HepG2 (cell line): ENCODE results near the gene MTIF3. TPM values are rescaled to one million over a fixed set of nuclear protein-coding genes. Genes with fewer than 3 reads are reported as not detected.

Source experiments
- ATAC-seq: fragments of 200-7000 bp; cut with Tn5 transposase; 3 replicates; pipeline ENCODE4 v1.9.1; 2020; ENCODE audit warnings: mild to moderate bottlenecking, moderate library complexity
- BruUV-seq: library from RNA; stranded (reverse); fragments of 400-500 nt; replicated peaks from 2 replicates; lab custom pipeline; 2021; lab: Mats Ljungman, UMichigan
- CTCF ChIA-PET: fragments of 300-600 bp; formaldehyde crosslinking; extraction: SDS; loops from one replicate; lab custom pipeline; 2021; ENCODE audit warnings: low total read pairs, inconsistent platforms, low intra/inter-chr PET ratio; lab: Yijun Ruan, JAX
- POLR2A ChIA-PET: fragments of 350-600 bp; sonication (Branson Sonifier 250); formaldehyde crosslinking; loops from one replicate; lab custom pipeline; 2020; ENCODE audit warnings: antibody characterized with exemption, inconsistent platforms; lab: Yijun Ruan, JAX
- DNase-seq: peaks from one replicate; pipeline ENCODE4 v3.0.0-alpha.2; 2015; ENCODE audit warnings: low spot score
- FAIRE-seq: peaks from 3 replicates; lab custom pipeline; 2011; peaks lifted over from hg19 to GRCh38; lab: Jason Lieb, UNC
- H2AFZ ChIP-seq: one replicate; pipeline ENCODE4 v1.6.1; 2011; ENCODE audit warnings: low read length, inconsistent platforms
- H3K27ac ChIP-seq: fragments of 300-600 bp; 3 replicates; pipeline ENCODE4 v1.8.0; 2011; ENCODE audit warnings: mixed run types, mild to moderate bottlenecking, mixed read lengths, low read length, inconsistent platforms; ENCODE audit not compliant: insufficient read depth; ENCODE audit errors: extremely low read length
- H3K27me3 ChIP-seq, 2 experiments: fragments of 200-600 bp in 1 of 2; 2 replicates in 1 of 2; 3 replicates in 1 of 2; pipeline versions ENCODE4 v1.6.0 to v1.8.0; 2011; ENCODE audit warnings: low read length in 2 of 2, mild to moderate bottlenecking in 2 of 2, moderate library complexity in 2 of 2, inconsistent platforms in 1 of 2; ENCODE audit not compliant: insufficient read depth in 2 of 2, control insufficient read depth in 1 of 2
- H3K36me3 ChIP-seq, 2 experiments: fragments of 200-600 bp in 1 of 2; replicated peaks in 1 of 2; 2 replicates in 1 of 2; 3 replicates in 1 of 2; pipeline versions ENCODE4 v1.5.1 to v1.8.0; 2011; ENCODE audit warnings: low read length in 2 of 2, inconsistent platforms in 1 of 2; ENCODE audit not compliant: insufficient read depth in 2 of 2, control insufficient read depth in 1 of 2
- H3K4me1 ChIP-seq: 2 replicates; pipeline ENCODE4 v1.5.1; 2012; ENCODE audit warnings: low read length, inconsistent platforms; ENCODE audit not compliant: insufficient read depth
- H3K4me2 ChIP-seq: 2 replicates; pipeline ENCODE4 v1.6.0; 2011; ENCODE audit warnings: low read depth, low read length, inconsistent platforms
- H3K4me3 ChIP-seq, 3 experiments: fragments of 200-600 bp in 1 of 3; sonication (generic), shearing (Covaris generic) in 1 of 3; replicated peaks in 1 of 3; 2 replicates each; pipeline ENCODE4 v1.5.1; 2011 to 2016; ENCODE audit warnings: low read length in 3 of 3, inconsistent platforms in 2 of 3, low read depth in 2 of 3, mild to moderate bottlenecking in 2 of 3, control low read depth in 1 of 3, mixed read lengths in 1 of 3; ENCODE audit not compliant: insufficient read depth in 1 of 3
- H3K79me2 ChIP-seq: one replicate; pipeline ENCODE4 v1.6.1; 2011; ENCODE audit warnings: low read length, inconsistent platforms; ENCODE audit not compliant: insufficient read depth
- H3K9ac ChIP-seq: 2 replicates; pipeline ENCODE4 v1.6.0; 2011; ENCODE audit warnings: mild to moderate bottlenecking, low read depth, low read length, inconsistent platforms; ENCODE audit not compliant: insufficient read depth
- H3K9me3 ChIP-seq: 2 replicates; pipeline ENCODE4 v1.5.1; 2012; ENCODE audit warnings: mild to moderate bottlenecking, low read length
- H4K20me1 ChIP-seq: 2 replicates; pipeline ENCODE4 v1.6.0; 2011; ENCODE audit warnings: inconsistent platforms, mild to moderate bottlenecking, low read length, moderate library complexity; ENCODE audit not compliant: insufficient read depth
- KDM5B ChIP-seq: sonication (generic); formaldehyde crosslinking; IDR thresholded peaks from 2 replicates; pipeline ENCODE4 v1.4.0; 2020; ENCODE audit warnings: missing genetic modification reagents, mild to moderate bottlenecking, borderline replicate concordance
- LRRFIP1 ChIP-seq: sonication (generic); formaldehyde crosslinking; conservative IDR thresholded peaks from 2 replicates; pipeline ENCODE4 v1.4.0; 2020; ENCODE audit warnings: missing genetic modification reagents
- RBFOX2 ChIP-seq: fragments of 200-400 bp; formaldehyde crosslinking; IDR thresholded peaks from 2 replicates; pipeline ENCODE4 v1.6.1; 2017; ENCODE audit warnings: low read depth, mild to moderate bottlenecking, low read length
- TEAD2 ChIP-seq: sonication (generic); formaldehyde crosslinking; IDR thresholded peaks from 2 replicates; pipeline ENCODE4 v1.9.0; 2021; ENCODE audit warnings: missing genetic modification reagents
- THAP9 ChIP-seq: sonication (generic); formaldehyde crosslinking; IDR thresholded peaks from 2 replicates; pipeline ENCODE4; 2020; ENCODE audit warnings: missing genetic modification reagents, mild to moderate bottlenecking, borderline replicate concordance
- TSC22D2 ChIP-seq: sonication (generic); formaldehyde crosslinking; IDR thresholded peaks from 2 replicates; pipeline ENCODE4 v1.5.1; 2020; ENCODE audit warnings: missing genetic modification reagents, mild to moderate bottlenecking, borderline replicate concordance
- ZNF816 ChIP-seq: sonication (generic); formaldehyde crosslinking; IDR thresholded peaks from 2 replicates; pipeline ENCODE4 v1.8.0; 2022; ENCODE audit warnings: missing genetic modification reagents, mild to moderate bottlenecking, borderline replicate concordance
- WGBS: methylation state at CpG from one replicate; pipeline ENCODE4 v1.1.6; 2017; ENCODE audit warnings: low lambda C conversion rate; 5-methylcytosine and 5-hydroxymethylcytosine counted together
- in situ Hi-C: cut with HindIII; loops from 2 replicates; pipeline ENCODE4 v1.10.0; 2017; ENCODE audit warnings: low pct_unique_long_range_greater_than_20kb; ENCODE audit not compliant: extremely low pct_ligation_motif_present
- intact Hi-C: fragments of 100-400 bp; cut with micrococcal nuclease; formaldehyde crosslinking; loops from one replicate; pipeline ENCODE4 v1.10.0; 2022; ENCODE audit not compliant: unreplicated experiment
- polyA plus RNA-seq, 8 experiments: library from polyadenylated mRNA; depleted of rRNA in 3 of 8; stranded (reverse) in 7 of 8; unstranded in 1 of 8; fragments of >200 nt; fragmentation: Illumina TruSeq in 4 of 8; extraction: Trizol in 4 of 8; gene quantifications; 2 replicates each; pipeline versions ENCODE4 v1.2.1 to v1.2.3, GENCODE V29; 2011 to 2016; ENCODE audit warnings: low read depth in 4 of 8, missing spikeins in 1 of 8, mixed read lengths in 1 of 8; ENCODE audit not compliant: insufficient read depth in 1 of 8
- total RNA-seq, 5 experiments: library from RNA; depleted of rRNA; stranded (reverse); fragments of >200 nt; fragmentation: Illumina TruSeq; extraction: Trizol; gene quantifications; 2 replicates each; pipeline ENCODE4 v1.2.3, GENCODE V29; 2016; ENCODE audit warnings: low read depth in 1 of 5
- TF ChIP-seq, protein P1 (sequence below): sonication (generic); formaldehyde crosslinking; IDR thresholded peaks from 2 replicates; pipeline ENCODE4 v1.5.0; 2020; ENCODE audit warnings: mild to moderate bottlenecking, missing genetic modification reagents, borderline replicate concordance

MTIF3 gene
- total and polyA plus RNA-seq, 2 of the 13 experiments (the other 11 are each of a cell fraction or from before 2014, with no cell fraction given) = 33.7 to 40.6 TPM

- intact Hi-C loops = no loop called here
- ATAC-seq (no peak), FAIRE-seq (no peak), DNase-seq (no peak)
- Histone ChIP-seq H3K4me1 (peaks cover 23% of the 10 kb centered on the region), H2AFZ (no peak overlapping the region), H3K36me3 (no peaks in the 10 kb centered on the region), H3K79me2 (peaks cover 22% of the 10 kb centered on the region), H3K4me2 (peak overlapping the region; percentile 33; the same call in 1 of the 2 replicates), H4K20me1 (no peaks in the 10 kb centered on the region), H3K9me3 (no peaks in the 10 kb centered on the region), H3K4me3 (no peak overlapping the region), H3K9ac (no peak overlapping the region), H3K27ac (no peak overlapping the region), H3K27me3 (no peaks in the 10 kb centered on the region; a peak in 1 of 5 replicates)
- CTCF ChIA-PET = no interaction called here
- in situ Hi-C loops = no loop called here
- 95% methylated on average over 4 of the region's 4 CpGs for WGBS
- POLR2A ChIA-PET = interaction anchor here (1.1 to 1.3 kb wide), 2 partner anchors 44 to 52 kb away, joined by 3 read pairs; no protein-coding TSS in a partner anchor
- no TSS peak for BruUV-seq
- TF ChIP-seq LRRFIP1 (CRISPR knock-in tag) = no peak
- TF ChIP-seq ZNF816 = no peak
- no peak for TF ChIP-seq TEAD2
- TF ChIP-seq, protein P1, sequence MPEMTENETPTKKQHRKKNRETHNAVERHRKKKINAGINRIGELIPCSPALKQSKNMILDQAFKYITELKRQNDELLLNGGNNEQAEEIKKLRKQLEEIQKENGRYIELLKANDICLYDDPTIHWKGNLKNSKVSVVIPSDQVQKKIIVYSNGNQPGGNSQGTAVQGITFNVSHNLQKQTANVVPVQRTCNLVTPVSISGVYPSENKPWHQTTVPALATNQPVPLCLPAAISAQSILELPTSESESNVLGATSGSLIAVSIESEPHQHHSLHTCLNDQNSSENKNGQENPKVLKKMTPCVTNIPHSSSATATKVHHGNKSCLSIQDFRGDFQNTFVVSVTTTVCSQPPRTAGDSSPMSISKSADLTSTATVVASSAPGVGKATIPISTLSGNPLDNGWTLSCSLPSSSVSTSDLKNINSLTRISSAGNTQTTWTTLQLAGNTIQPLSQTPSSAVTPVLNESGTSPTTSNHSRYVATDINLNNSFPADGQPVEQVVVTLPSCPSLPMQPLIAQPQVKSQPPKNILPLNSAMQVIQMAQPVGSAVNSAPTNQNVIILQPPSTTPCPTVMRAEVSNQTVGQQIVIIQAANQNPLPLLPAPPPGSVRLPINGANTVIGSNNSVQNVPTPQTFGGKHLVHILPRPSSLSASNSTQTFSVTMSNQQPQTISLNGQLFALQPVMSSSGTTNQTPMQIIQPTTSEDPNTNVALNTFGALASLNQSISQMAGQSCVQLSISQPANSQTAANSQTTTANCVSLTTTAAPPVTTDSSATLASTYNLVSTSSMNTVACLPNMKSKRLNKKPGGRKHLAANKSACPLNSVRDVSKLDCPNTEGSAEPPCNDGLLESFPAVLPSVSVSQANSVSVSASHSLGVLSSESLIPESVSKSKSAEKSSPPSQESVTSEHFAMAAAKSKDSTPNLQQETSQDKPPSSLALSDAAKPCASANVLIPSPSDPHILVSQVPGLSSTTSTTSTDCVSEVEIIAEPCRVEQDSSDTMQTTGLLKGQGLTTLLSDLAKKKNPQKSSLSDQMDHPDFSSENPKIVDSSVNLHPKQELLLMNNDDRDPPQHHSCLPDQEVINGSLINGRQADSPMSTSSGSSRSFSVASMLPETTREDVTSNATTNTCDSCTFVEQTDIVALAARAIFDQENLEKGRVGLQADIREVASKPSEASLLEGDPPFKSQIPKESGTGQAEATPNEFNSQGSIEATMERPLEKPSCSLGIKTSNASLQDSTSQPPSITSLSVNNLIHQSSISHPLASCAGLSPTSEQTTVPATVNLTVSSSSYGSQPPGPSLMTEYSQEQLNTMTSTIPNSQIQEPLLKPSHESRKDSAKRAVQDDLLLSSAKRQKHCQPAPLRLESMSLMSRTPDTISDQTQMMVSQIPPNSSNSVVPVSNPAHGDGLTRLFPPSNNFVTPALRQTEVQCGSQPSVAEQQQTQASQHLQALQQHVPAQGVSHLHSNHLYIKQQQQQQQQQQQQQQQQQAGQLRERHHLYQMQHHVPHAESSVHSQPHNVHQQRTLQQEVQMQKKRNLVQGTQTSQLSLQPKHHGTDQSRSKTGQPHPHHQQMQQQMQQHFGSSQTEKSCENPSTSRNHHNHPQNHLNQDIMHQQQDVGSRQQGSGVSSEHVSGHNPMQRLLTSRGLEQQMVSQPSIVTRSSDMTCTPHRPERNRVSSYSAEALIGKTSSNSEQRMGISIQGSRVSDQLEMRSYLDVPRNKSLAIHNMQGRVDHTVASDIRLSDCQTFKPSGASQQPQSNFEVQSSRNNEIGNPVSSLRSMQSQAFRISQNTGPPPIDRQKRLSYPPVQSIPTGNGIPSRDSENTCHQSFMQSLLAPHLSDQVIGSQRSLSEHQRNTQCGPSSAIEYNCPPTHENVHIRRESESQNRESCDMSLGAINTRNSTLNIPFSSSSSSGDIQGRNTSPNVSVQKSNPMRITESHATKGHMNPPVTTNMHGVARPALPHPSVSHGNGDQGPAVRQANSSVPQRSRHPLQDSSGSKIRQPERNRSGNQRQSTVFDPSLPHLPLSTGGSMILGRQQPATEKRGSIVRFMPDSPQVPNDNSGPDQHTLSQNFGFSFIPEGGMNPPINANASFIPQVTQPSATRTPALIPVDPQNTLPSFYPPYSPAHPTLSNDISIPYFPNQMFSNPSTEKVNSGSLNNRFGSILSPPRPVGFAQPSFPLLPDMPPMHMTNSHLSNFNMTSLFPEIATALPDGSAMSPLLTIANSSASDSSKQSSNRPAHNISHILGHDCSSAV (CRISPR knock-in tag) = no peak
- TF ChIP-seq RBFOX2 = no peak
- no peak for TF ChIP-seq TSC22D2 (CRISPR knock-in tag)
- no peak for TF ChIP-seq THAP9
- no peak for TF ChIP-seq KDM5B (CRISPR knock-in tag)
Observed at GRCh38 chr13:27448308-27448707, 2.1 kb downstream of the MTIF3 start.
